Measurements from ENCODE around the gene SHB. TPM values are rescaled to one million over a fixed set of nuclear protein-coding genes. Genes with fewer than 3 reads are reported as not detected.

The SHB gene
- total and polyA plus RNA-seq, 2 donors (not counting 3 experiments of a cell fraction or from before 2014, with no cell fraction given): 13.4 to 24.9 TPM

DNA sequence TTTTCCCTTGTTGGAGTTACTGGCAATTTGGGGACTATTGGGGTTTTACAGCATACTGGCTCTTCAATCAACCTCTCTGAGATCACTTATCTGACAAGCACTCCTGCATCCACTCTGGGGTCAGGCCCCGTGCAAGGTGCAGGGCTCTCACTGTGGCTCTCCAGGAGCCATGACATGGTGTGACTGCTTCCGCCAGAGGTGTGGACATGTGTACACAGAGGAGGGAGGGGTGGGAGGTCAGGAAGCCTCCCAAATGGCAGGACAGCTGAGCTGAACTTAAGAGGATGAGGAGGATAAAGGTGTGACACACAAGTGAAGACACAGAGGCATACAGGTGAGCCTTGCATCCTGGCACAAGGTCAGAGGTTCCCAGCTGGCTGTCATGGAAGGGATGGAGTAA, 24.3 kb downstream of the SHB start:
- Histone ChIP-seq H2AFZ (ENCODE audit: low read depth, low read length) (no peak overlapping the region), H3K9me3 (replicated peaks; ENCODE audit: control insufficient read depth, insufficient read depth, low read length) (no peaks in the 10 kb centered on the region), H3K4me1 (ENCODE audit: control insufficient read depth, extremely low read depth, insufficient read depth, low read length) (peaks cover 42% of the 10 kb centered on the region), H3K79me2 (ENCODE audit: control insufficient read depth, insufficient read depth, low read length) (peaks cover 54% of the 10 kb centered on the region), H4K20me1 (replicated peaks; ENCODE audit: control insufficient read depth, extremely low read depth, insufficient read depth, low read length) (no peaks in the 10 kb centered on the region), H3K36me3 (ENCODE audit: control insufficient read depth in 2 of 2, extremely low read depth in 1 of 2, insufficient read depth in 2 of 2, low read length in 2 of 2) (no peaks in the 10 kb centered on the region), H3K27me3 (ENCODE audit: control insufficient read depth in 2 of 2, insufficient read depth in 2 of 2, low read length in 2 of 2) (no peaks in the 10 kb centered on the region), H3K27ac (ENCODE audit: insufficient read depth, low read depth, low read length) (no peak overlapping the region), H3K9ac (replicated peaks; ENCODE audit: extremely low read depth, insufficient read depth, low read length) (no peak overlapping the region), H3K4me2 (ENCODE audit: insufficient read depth, low read length) (no peak overlapping the region), H3K4me3 (replicated peaks in 1 of 3; ENCODE audit: insufficient read depth in 1 of 3, low read depth in 1 of 3, low read length in 3 of 3) (no peak overlapping the region), H3K9me1 (replicated peaks; ENCODE audit: control insufficient read depth, extremely low read depth, insufficient read depth, low read length) (no peaks in the 10 kb centered on the region)
- POLR2A ChIA-PET: no interaction called here
- intact Hi-C loops (cut with micrococcal nuclease): no loop called here
- DNase-seq (ENCODE audit: low read depth, low spot score): no peak
- dilution Hi-C loops (cut with MboI; ENCODE audit: extremely low pct_ligation_motif_present, low sequenced_read_pairs): no loop called here
- no peak for FAIRE-seq
- TF ChIP-seq POLR2AphosphoS5 (IDR thresholded peaks at IDR 0.05; ENCODE audit: insufficient read depth, low read depth, low read length) (no peak), POLR2A (IDR thresholded peaks at IDR 0.05; ENCODE audit: low read depth, low read length) (no peak)
- no TSS peak for BruUV-seq (replicated peaks)
- CTCF ChIA-PET: no interaction called here

GRCh38 chr9:38043931-38044623, 24.9 kb downstream of the SHB start:
- Histone ChIP-seq H3K9me1 (replicated peaks; ENCODE audit: control insufficient read depth, extremely low read depth, insufficient read depth, low read length) (no peaks in the 10 kb centered on the region), H3K36me3 (ENCODE audit: control insufficient read depth in 2 of 2, extremely low read depth in 1 of 2, insufficient read depth in 2 of 2, low read length in 2 of 2) (no peaks in the 10 kb centered on the region), H3K4me2 (ENCODE audit: insufficient read depth, low read length) (no peak overlapping the region), H3K27me3 (ENCODE audit: control insufficient read depth in 2 of 2, insufficient read depth in 2 of 2, low read length in 2 of 2) (no peaks in the 10 kb centered on the region), H3K27ac (ENCODE audit: insufficient read depth, low read depth, low read length) (no peak overlapping the region), H3K9ac (replicated peaks; ENCODE audit: extremely low read depth, insufficient read depth, low read length) (no peak overlapping the region), H3K9me3 (replicated peaks; ENCODE audit: control insufficient read depth, insufficient read depth, low read length) (no peaks in the 10 kb centered on the region), H3K4me3 (replicated peaks in 1 of 3; ENCODE audit: insufficient read depth in 1 of 3, low read depth in 1 of 3, low read length in 3 of 3) (no peak overlapping the region), H3K4me1 (ENCODE audit: control insufficient read depth, extremely low read depth, insufficient read depth, low read length) (peaks cover 48% of the 10 kb centered on the region), H2AFZ (ENCODE audit: low read depth, low read length) (no peak overlapping the region), H4K20me1 (replicated peaks; ENCODE audit: control insufficient read depth, extremely low read depth, insufficient read depth, low read length) (no peaks in the 10 kb centered on the region), H3K79me2 (ENCODE audit: control insufficient read depth, insufficient read depth, low read length) (peaks cover 56% of the 10 kb centered on the region)
- FAIRE-seq (no peak), DNase-seq (ENCODE audit: low read depth, low spot score) (no peak)
- BruUV-seq (replicated peaks): no TSS peak
- TF ChIP-seq FOS (IDR thresholded peaks at IDR 0.05; ENCODE audit: borderline replicate concordance, insufficient read depth, low read length) (no peak), MYC (IDR thresholded peaks at IDR 0.05; ENCODE audit: low read depth, low read length) (no peak), JUN (IDR thresholded peaks at IDR 0.05; ENCODE audit: borderline replicate concordance, insufficient read depth, insufficient read length, low read depth) (no peak), POLR2AphosphoS5 (IDR thresholded peaks at IDR 0.05; ENCODE audit: insufficient read depth, low read depth, low read length) (no peak), POLR2A (IDR thresholded peaks at IDR 0.05; ENCODE audit: low read depth, low read length) (no peak), EZH2 (IDR thresholded peaks at IDR 0.05; ENCODE audit: borderline replicate concordance, low read depth, low read length, severe bottlenecking) (no peak), GATA2 (IDR thresholded peaks at IDR 0.05; ENCODE audit: insufficient read depth, insufficient read length, low read depth, low read length) (no peak)
- TF ChIP-seq, protein P1, sequence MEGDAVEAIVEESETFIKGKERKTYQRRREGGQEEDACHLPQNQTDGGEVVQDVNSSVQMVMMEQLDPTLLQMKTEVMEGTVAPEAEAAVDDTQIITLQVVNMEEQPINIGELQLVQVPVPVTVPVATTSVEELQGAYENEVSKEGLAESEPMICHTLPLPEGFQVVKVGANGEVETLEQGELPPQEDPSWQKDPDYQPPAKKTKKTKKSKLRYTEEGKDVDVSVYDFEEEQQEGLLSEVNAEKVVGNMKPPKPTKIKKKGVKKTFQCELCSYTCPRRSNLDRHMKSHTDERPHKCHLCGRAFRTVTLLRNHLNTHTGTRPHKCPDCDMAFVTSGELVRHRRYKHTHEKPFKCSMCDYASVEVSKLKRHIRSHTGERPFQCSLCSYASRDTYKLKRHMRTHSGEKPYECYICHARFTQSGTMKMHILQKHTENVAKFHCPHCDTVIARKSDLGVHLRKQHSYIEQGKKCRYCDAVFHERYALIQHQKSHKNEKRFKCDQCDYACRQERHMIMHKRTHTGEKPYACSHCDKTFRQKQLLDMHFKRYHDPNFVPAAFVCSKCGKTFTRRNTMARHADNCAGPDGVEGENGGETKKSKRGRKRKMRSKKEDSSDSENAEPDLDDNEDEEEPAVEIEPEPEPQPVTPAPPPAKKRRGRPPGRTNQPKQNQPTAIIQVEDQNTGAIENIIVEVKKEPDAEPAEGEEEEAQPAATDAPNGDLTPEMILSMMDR (IDR thresholded peaks at IDR 0.05; ENCODE audit: extremely low read depth in 1 of 2, insufficient read depth in 1 of 2, low read depth in 1 of 2, low read length in 2 of 2): no peak
- TF ChIP-seq, protein P2, sequence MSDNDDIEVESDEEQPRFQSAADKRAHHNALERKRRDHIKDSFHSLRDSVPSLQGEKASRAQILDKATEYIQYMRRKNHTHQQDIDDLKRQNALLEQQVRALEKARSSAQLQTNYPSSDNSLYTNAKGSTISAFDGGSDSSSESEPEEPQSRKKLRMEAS (IDR thresholded peaks at IDR 0.05; ENCODE audit: insufficient read depth, insufficient read length): no peak
- dilution Hi-C loops (cut with MboI; ENCODE audit: extremely low pct_ligation_motif_present, low sequenced_read_pairs) (no loop called here), intact Hi-C loops (cut with micrococcal nuclease) (no loop called here)
- ChIA-PET POLR2A (no interaction called here), CTCF (interaction anchor here (1.0 to 1.2 kb wide), 2 partner anchors 18 to 19 kb away, joined by 3 to 5 read pairs; no protein-coding TSS in a partner anchor)

Data from endothelial cell of umbilical vein (primary cell).